PC-9 (cell line): ENCODE data around the gene CSGALNACT2. TPM values are rescaled to one million over a fixed set of nuclear protein-coding genes. Genes with fewer than 3 reads are reported as not detected.
"Not testable (repeated sequence)": the region's sequence is repeated elsewhere in the genome, so short reads cannot be mapped to it uniquely, and the experiment has no call there.

ENCODE experiments used
- BruUV-seq: library from RNA; stranded (reverse); fragments of 400-500 nt; replicated peaks from 2 replicates; lab custom pipeline; 2021; lab: Mats Ljungman, UMichigan
- CTCF ChIA-PET: fragments of 300-600 bp; sonication (Branson Sonifier 250); formaldehyde crosslinking; loops from one replicate; lab custom pipeline; 2022; ENCODE audit warnings: antibody characterized with exemption; lab: Charles Lee
- POLR2A ChIA-PET: fragments of 300-600 bp; sonication (Branson Sonifier 250); formaldehyde crosslinking; loops from one replicate; lab custom pipeline; 2022; ENCODE audit warnings: antibody characterized with exemption; ENCODE audit not compliant: unreplicated experiment; lab: Charles Lee
- DNase-seq, 2 experiments: peaks; one replicate each; pipeline versions ENCODE4 v3.0.0 to v3.0.0-alpha.2; 2015 to 2022; ENCODE audit warnings: mixed read lengths in 1 of 2
- H2AFZ ChIP-seq: fragments of 200-600 bp; sonication (generic); 2 replicates; pipeline ENCODE4 v1.8.1; 2017; ENCODE audit warnings: antibody characterized with exemption
- H3F3A ChIP-seq: fragments of 200-600 bp; sonication (generic); 2 replicates; pipeline ENCODE4 v1.8.1; 2017; ENCODE audit warnings: antibody characterized with exemption, mild to moderate bottlenecking, low read depth; ENCODE audit not compliant: insufficient read depth
- H3K27ac ChIP-seq: fragments of 200-600 bp; sonication (generic); 2 replicates; pipeline ENCODE4 v1.6.1; 2016; ENCODE audit warnings: mixed run types
- H3K27me3 ChIP-seq: fragments of 200-600 bp; sonication (generic); 2 replicates; pipeline ENCODE4 v1.6.1; 2016; ENCODE audit warnings: low read depth, mixed run types; ENCODE audit not compliant: insufficient read depth
- H3K36me3 ChIP-seq: fragments of 200-600 bp; sonication (generic); 2 replicates; pipeline ENCODE4 v1.6.1; 2016; ENCODE audit warnings: low read depth, mixed run types
- H3K4me1 ChIP-seq: fragments of 200-600 bp; sonication (generic); replicated peaks from 2 replicates; pipeline ENCODE4 v1.6.1; 2016; ENCODE audit warnings: mixed run types; ENCODE audit not compliant: insufficient read depth
- H3K4me2 ChIP-seq: fragments of 200-600 bp; sonication (generic); 2 replicates; pipeline ENCODE4 v1.6.1; 2017; ENCODE audit warnings: mixed run types
- H3K4me3 ChIP-seq: fragments of 200-600 bp; sonication (generic); 2 replicates; pipeline ENCODE4 v1.6.1; 2016; ENCODE audit warnings: mixed run types
- H3K79me2 ChIP-seq: fragments of 200-600 bp; sonication (generic); 2 replicates; pipeline ENCODE4 v1.6.1; 2017; ENCODE audit warnings: low read depth, mixed run types
- H3K9me2 ChIP-seq: fragments of 200-600 bp; sonication (generic); 2 replicates; pipeline ENCODE4 v1.8.1; 2017; ENCODE audit warnings: mild to moderate bottlenecking; ENCODE audit not compliant: insufficient read depth
- H3K9me3 ChIP-seq: fragments of 200-600 bp; sonication (generic); 2 replicates; pipeline ENCODE4 v1.8.1; 2016; ENCODE audit warnings: low read depth; ENCODE audit not compliant: insufficient read depth
- H4K20me1 ChIP-seq: fragments of 200-600 bp; sonication (generic); 2 replicates; pipeline ENCODE4 v1.8.1; 2017; ENCODE audit not compliant: insufficient read depth
- EZH2 ChIP-seq: fragments of 200-600 bp; sonication (generic); IDR thresholded peaks from 2 replicates; pipeline ENCODE4 v1.8.0; 2017; ENCODE audit warnings: antibody characterized with exemption, low read depth
- intact Hi-C: fragments of 100-400 bp; cut with micrococcal nuclease; formaldehyde crosslinking; loops from one replicate; pipeline ENCODE4 v1.10.0; 2022; ENCODE audit not compliant: unreplicated experiment
- total RNA-seq: library from RNA; stranded (reverse); gene quantifications from 2 replicates; pipeline ENCODE4 v1.2.3, GENCODE V29; 2021
- TF ChIP-seq, protein P1 (sequence below): fragments of 200-600 bp; sonication (generic); conservative IDR thresholded peaks from 2 replicates; pipeline ENCODE4 v1.6.1; 2017; ENCODE audit warnings: mixed run types, antibody characterized with exemption, mild to moderate bottlenecking, moderate library complexity

CSGALNACT2 gene
- total RNA-seq, 1 experiment from 2014 or later: 7.2 TPM

DNA sequence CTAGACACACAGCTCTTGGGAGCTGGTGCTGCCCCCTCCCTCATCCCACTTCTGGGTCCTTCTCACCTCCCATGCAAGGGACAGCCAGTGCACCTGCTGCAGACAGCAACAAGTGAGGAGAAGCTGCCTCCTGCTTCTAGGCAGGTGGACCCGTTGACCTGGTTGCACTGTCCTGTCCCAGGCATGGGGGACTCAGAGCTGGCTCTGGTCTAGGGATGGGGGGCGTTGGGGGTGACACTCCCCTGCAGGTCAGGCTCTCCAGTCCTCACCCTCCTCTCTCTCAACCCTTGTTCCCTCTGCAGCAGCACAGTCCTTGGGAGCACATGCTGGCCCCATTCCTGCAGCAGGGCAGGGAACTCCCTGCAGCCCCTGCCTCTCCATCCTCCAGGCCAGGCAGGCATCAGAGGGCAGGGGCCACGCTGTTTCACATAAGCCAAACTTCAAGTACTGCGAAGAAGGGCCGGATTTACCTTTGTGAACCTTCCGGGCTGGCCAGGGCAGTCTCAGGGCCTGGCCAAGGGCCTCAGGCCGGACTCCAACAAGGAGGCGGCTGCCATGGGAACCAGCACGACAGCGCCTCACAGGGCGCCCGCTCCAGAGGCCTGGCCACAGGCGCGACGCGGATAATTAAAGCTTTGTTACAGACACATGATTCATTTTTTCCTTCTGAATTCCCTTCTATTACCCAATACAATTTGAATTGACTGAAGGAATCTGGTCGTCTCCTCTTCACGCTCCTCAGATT lies 80.1 kb downstream of the CSGALNACT2 start:
- Histone ChIP-seq H3K79me2 (no peaks in the 10 kb centered on the region), H3K27me3 (peaks cover 3% of the 10 kb centered on the region), H3F3A (no peaks in the 10 kb centered on the region; the same call in 1 of the 2 replicates), H3K4me2 (no peak overlapping the region), H3K9me3 (no peaks in the 10 kb centered on the region), H3K36me3 (no peaks in the 10 kb centered on the region), H2AFZ (no peak overlapping the region), H3K4me1 (no peaks in the 10 kb centered on the region), H4K20me1 (no peaks in the 10 kb centered on the region), H3K9me2 (no peaks in the 10 kb centered on the region), H3K27ac (no peak overlapping the region), H3K4me3 (no peak overlapping the region)
- no peak for TF ChIP-seq EZH2
- TF ChIP-seq, protein P1, sequence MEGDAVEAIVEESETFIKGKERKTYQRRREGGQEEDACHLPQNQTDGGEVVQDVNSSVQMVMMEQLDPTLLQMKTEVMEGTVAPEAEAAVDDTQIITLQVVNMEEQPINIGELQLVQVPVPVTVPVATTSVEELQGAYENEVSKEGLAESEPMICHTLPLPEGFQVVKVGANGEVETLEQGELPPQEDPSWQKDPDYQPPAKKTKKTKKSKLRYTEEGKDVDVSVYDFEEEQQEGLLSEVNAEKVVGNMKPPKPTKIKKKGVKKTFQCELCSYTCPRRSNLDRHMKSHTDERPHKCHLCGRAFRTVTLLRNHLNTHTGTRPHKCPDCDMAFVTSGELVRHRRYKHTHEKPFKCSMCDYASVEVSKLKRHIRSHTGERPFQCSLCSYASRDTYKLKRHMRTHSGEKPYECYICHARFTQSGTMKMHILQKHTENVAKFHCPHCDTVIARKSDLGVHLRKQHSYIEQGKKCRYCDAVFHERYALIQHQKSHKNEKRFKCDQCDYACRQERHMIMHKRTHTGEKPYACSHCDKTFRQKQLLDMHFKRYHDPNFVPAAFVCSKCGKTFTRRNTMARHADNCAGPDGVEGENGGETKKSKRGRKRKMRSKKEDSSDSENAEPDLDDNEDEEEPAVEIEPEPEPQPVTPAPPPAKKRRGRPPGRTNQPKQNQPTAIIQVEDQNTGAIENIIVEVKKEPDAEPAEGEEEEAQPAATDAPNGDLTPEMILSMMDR: no peak
- ChIA-PET POLR2A (no interaction called here), CTCF (no interaction called here)
- no TSS peak for BruUV-seq
- intact Hi-C loops: no loop called here
- peak; percentile 56 to 75 for DNase-seq

DNA sequence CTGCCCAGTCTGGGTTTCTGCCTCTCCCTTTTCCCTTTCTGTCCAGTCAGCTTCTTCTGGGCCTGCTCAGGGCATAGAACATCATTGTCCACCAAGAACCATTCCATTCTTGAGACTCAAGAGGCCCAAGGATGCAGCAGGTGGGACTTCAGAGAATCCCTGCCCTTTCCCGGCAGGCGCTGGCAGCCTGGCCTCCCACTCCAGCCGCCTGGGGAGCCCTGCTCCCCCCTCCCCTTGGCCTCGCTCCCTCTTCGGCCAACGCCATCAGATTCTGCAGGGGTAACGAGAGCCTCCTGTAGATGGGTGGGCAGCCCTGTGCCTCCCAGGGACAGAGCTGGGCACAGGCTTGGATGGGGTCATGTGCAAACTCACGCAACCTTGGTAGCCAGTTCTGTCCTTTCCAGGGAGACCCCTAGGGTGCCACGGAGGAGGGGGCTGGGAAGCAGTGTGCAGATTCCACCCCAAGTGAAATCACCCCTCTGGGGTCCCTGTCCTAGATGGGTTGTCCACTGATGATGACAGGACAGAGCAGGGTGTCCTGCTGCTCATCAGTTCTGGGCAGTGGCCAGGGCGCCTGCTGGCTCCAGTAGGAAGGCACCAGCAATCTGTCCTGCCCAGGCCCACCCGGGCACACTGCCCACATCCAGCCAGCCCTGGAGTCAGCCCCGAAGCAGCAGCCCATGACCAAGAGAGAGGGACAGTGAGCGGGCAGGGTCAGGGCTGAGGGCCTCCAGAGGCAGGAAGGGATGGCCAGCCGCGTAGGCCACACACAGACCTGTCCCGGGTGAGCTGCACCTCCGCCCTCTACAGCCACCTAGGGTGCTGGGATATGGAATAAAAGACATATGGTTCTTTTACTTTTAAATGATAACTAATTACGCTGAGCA lies 80.9 kb downstream of the CSGALNACT2 start:
- no peak for DNase-seq
- H3K9me2 ChIP-seq: no peaks in the 10 kb centered on the region
- H3F3A ChIP-seq: no peaks in the 10 kb centered on the region; the same call in 1 of the 2 replicates
- ChIA-PET CTCF (no interaction called here), POLR2A (no interaction called here)
- H3K4me1 ChIP-seq: no peaks in the 10 kb centered on the region
- no peak overlapping the region for H3K27ac ChIP-seq
- peaks cover 3% of the 10 kb centered on the region for H3K27me3 ChIP-seq
- no peak overlapping the region; the same call in 1 of the 2 replicates for H3K4me2 ChIP-seq
- H3K9me3 ChIP-seq: no peaks in the 10 kb centered on the region
- H3K79me2 ChIP-seq: no peaks in the 10 kb centered on the region
- no TSS peak for BruUV-seq
- H4K20me1 ChIP-seq: no peaks in the 10 kb centered on the region
- intact Hi-C loops: no loop called here
- no peak overlapping the region for H3K4me3 ChIP-seq
- no peak overlapping the region for H2AFZ ChIP-seq
- H3K36me3 ChIP-seq: no peaks in the 10 kb centered on the region
- TF ChIP-seq EZH2: no peak
- TF ChIP-seq, protein P1: no peak

DNA sequence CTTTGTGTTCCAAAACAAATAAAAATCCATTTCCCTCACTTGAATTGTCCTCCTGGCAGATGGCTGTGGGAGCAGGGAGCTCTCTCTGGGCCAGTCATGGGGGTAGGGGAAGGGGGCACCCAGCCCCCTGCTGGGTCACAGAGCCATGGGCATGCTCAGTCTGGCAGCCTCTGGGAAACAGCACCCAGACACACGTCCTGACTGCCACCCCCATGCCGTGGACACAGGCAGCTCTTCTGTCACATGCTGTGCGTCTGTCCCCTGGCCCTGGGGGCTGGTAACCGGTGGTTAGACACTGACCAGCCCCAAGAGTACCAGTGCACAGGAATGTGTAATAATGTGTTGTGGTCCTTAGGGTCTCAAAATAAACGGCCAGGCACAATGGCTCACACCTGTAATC lies 81.6 kb downstream of the CSGALNACT2 start:
- no peak overlapping the region for H3K4me3 ChIP-seq
- no peak overlapping the region for H3K4me2 ChIP-seq
- H3F3A ChIP-seq: no peaks in the 10 kb centered on the region; the same call in 1 of the 2 replicates
- no TSS peak for BruUV-seq
- POLR2A ChIA-PET: no interaction called here
- H3K27me3 ChIP-seq: peaks cover 3% of the 10 kb centered on the region
- TF ChIP-seq EZH2: no peak
- TF ChIP-seq, protein P1: no peak
- CTCF ChIA-PET: no interaction called here
- no peaks in the 10 kb centered on the region for H3K4me1 ChIP-seq
- H3K9me3 ChIP-seq: no peaks in the 10 kb centered on the region
- H3K36me3 ChIP-seq: no peaks in the 10 kb centered on the region
- intact Hi-C loops: no loop called here
- no peaks in the 10 kb centered on the region for H4K20me1 ChIP-seq
- no peaks in the 10 kb centered on the region for H3K79me2 ChIP-seq
- H3K27ac ChIP-seq: no peak overlapping the region
- no peak for DNase-seq
- H2AFZ ChIP-seq: no peak overlapping the region
- H3K9me2 ChIP-seq: no peaks in the 10 kb centered on the region

DNA sequence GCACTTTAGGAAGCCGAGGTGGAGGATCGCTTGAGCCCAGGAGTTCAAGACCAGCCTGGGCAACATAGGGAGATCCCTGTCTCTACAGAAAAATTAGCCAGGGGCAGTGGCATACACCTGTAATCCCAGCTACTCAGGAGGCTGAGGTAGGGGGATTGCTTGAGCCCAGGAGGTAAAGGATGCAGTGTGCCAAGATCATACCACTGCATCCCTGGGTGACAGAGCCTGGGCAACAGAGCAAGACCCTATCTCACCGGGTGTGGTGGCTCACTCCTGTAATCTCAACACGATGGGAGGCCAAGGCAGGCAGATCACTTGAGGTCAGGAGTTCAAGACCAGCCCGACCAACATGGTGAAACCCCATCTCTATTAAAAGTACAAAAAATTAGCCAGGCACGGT lies 82.0 kb downstream of the CSGALNACT2 start:
- H3F3A ChIP-seq, BruUV-seq, H3K79me2 ChIP-seq, POLR2A ChIA-PET, intact Hi-C loops, H3K27me3 ChIP-seq, H4K20me1 ChIP-seq, H3K4me3 ChIP-seq, H3K4me2 ChIP-seq, H3K4me1 ChIP-seq, H3K36me3 ChIP-seq, DNase-seq, H3K9me2 ChIP-seq, H2AFZ ChIP-seq, CTCF ChIA-PET, H3K27ac ChIP-seq, H3K9me3 ChIP-seq: not testable (repeated sequence)
